Epithelial cell of esophagus (primary cell): ENCODE results near the gene CCL27.
A peak's percentile ranks its signal among the peaks of the same experiment; 100 is the strongest.

Experiments
- DNase-seq: peaks from one replicate; pipeline ENCODE4 v3.0.0; 2010; ENCODE audit warnings: low read depth
- H3K4me3 ChIP-seq: 2 replicates; pipeline ENCODE4 v1.5.1; 2011; ENCODE audit warnings: mild to moderate bottlenecking, low read length, control low read depth
- CTCF ChIP-seq: IDR thresholded peaks from 2 replicates; pipeline ENCODE4 v1.5.1; 2011; ENCODE audit warnings: low read depth, mild to moderate bottlenecking, low read length, control low read depth, inconsistent platforms; ENCODE audit not compliant: insufficient read depth; ENCODE audit errors: missing control alignments

Gene CCL27

GRCh38 chr9:34662526-34663302 is at the start of gene CCL27:
Gene CCL27, minus strand, starts transcription at chr9:34662657. Its CDS starts 24 bp downstream, at chr9:34662633.
- TF ChIP-seq CTCF = no peak

GRCh38 chr9:34712140-34712539 is 49.7 kb upstream of the CCL27 start:
- no peak for DNase-seq
- no peak overlapping the region for H3K4me3 ChIP-seq
- no peak for TF ChIP-seq CTCF

More at GRCh38 chr9:34662526-34663302, at the start of gene CCL27:
- peak; percentile 65 for DNase-seq
- H3K4me3 ChIP-seq = no peak within 1 kb of the TSS

DNA sequence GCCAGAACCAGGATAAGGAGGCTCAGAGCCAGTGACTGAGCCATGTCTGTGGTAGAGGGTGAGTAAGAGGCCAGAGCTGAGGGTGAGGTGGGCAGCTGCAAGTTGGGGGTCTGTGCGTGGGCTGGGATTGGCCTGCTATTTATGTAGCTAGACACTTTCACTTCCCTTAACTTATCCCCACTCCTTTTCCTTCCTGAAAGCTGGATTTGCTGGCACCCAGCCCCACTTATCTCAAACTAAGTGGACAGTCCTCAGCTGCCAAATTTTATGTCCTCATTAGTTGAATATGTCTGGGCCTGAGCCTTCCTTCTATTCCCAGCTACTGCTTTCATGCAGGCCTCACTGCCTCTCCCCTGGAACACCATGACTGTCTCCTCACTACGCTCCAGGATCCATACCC is 47.6 kb upstream of the CCL27 start, which contains the start of gene CCL21:
CCL21 (minus strand) TSS at position 114 of the 400 bp plus-strand sequence; CDS start at position 44, 70 bp downstream.
- no peak within 1 kb of the TSS for H3K4me3 ChIP-seq
- no peak for TF ChIP-seq CTCF
- no peak for DNase-seq

DNA sequence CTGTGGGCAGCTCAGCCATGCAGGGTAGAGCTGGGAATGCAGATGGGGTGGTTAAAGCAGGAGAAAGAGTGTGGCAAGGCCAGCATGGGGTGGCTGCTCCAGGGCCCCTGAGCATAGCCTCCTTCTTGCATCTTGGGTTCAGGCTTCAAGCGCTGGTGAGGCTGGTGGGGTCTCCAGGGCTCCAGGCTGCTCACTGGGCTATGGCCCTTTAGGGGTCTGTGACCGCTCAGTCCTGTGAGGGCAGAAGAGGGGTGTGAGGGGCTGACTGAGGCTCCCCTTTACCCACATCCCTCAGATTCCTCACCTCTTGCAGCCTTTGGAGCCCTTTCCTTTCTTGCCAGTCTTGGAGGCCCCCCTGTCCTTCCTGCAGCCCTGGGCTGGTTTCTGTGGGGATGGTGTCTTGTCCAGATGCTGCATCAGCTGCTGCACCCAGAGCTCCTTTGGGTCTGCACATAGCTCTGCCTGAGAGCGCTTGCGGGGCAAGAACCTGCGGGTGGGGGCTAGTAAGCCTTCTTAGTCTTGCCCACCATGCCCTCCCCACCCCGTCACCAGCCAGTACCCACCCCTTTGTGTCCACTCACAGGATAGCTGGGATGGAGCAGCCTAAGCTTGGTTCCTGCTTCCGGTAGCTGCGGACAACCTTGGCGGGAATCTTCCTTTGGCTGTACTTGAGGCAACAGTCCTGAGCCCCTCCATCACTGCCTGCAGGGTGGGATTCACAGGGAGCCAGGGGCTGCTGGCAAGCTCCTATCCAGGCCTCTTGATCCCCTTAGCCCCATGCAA is 46.9 kb upstream of the CCL27 start:
- TF ChIP-seq CTCF = no peak
- DNase-seq = no peak
- H3K4me3 ChIP-seq = no peak overlapping the region

- H3K4me3 ChIP-seq = no peak overlapping the region
- TF ChIP-seq CTCF = no peak
- DNase-seq = no peak
These were observed 44.7 kb upstream of the CCL27 start for GRCh38 chr9:34707130-34707529.

GRCh38 chr9:34701769-34702736 is 39.6 kb upstream of the CCL27 start:
- H3K4me3 ChIP-seq = peak overlapping the region; percentile 61
- DNase-seq = peak; percentile 81
- peak; percentile 99 for TF ChIP-seq CTCF
